Fibroblast of skin of back (primary cell): ENCODE measurements around the gene SLC2A14. TPM values are rescaled to one million over a fixed set of nuclear protein-coding genes. Genes with fewer than 3 reads are reported as not detected.
A peak's percentile ranks its signal among the peaks of the same experiment; 100 is the strongest.
"Not testable (repeated sequence)": the region's sequence is repeated elsewhere in the genome, so short reads cannot be mapped to it uniquely, and the experiment has no call there.

Source experiments
- DNase-seq: peaks from one replicate; pipeline ENCODE4 v3.0.0-alpha.2; 2013
- polyA plus RNA-seq, 2 experiments: library from polyadenylated mRNA; unstranded; fragments of 120-200 nt; gene quantifications; one replicate each; pipeline ENCODE4 v1.2.1, GENCODE V29; 2013; ENCODE audit not compliant: insufficient read length in 2 of 2

Gene SLC2A14
- 1.1 TPM for polyA plus RNA-seq (2013, experiment 1 of 2; ENCODE audit: insufficient read length)
- polyA plus RNA-seq (2013, experiment 2 of 2; ENCODE audit: insufficient read length) = 0.77 TPM

- DNase-seq = no peak
Observed at GRCh38 chr12:7872566-7873319, at the start of gene SLC2A14. SLC2A14 (minus strand) TSS chr12:7872915; CDS start chr12:7869880, 3,035 bp downstream.

GRCh38 chr12:7921181-7921580, 48.5 kb upstream of the SLC2A14 start:
- not testable (repeated sequence) for DNase-seq

- not testable (repeated sequence) for DNase-seq
Observed at GRCh38 chr12:7918268-7918590, 45.5 kb upstream of the SLC2A14 start.

GRCh38 chr12:7917392-7918267, 44.9 kb upstream of the SLC2A14 start:
- DNase-seq = no peak

- no peak for DNase-seq
Observed at GRCh38 chr12:7916936-7917335, 44.2 kb upstream of the SLC2A14 start.

- no peak for DNase-seq
Observed at GRCh38 chr12:7915661-7916403, 43.1 kb upstream of the SLC2A14 start.

GRCh38 chr12:7910106-7910505, 37.4 kb upstream of the SLC2A14 start:
- DNase-seq = not testable (repeated sequence)

GRCh38 chr12:7907009-7907408, 34.3 kb upstream of the SLC2A14 start:
- DNase-seq = peak; percentile 74

GRCh38 chr12:7906303-7906702, 33.6 kb upstream of the SLC2A14 start:
- not testable (repeated sequence) for DNase-seq

GRCh38 chr12:7905600-7906125, 32.9 kb upstream of the SLC2A14 start:
- DNase-seq = not testable (repeated sequence)

- no peak for DNase-seq
Observed at GRCh38 chr12:7905071-7905470, 32.4 kb upstream of the SLC2A14 start.

GRCh38 chr12:7902416-7902815, 29.7 kb upstream of the SLC2A14 start:
- DNase-seq = not testable (repeated sequence)

GRCh38 chr12:7899755-7900154, 27.0 kb upstream of the SLC2A14 start:
- peak; percentile 18 for DNase-seq

GRCh38 chr12:7896726-7897125, 24.0 kb upstream of the SLC2A14 start:
- not testable (repeated sequence) for DNase-seq

GRCh38 chr12:7892186-7892980, 19.7 kb upstream of the SLC2A14 start:
- DNase-seq = peak; percentile 34

- DNase-seq = no peak
Observed at GRCh38 chr12:7884689-7885088, 12.0 kb upstream of the SLC2A14 start.

GRCh38 chr12:7881736-7882120, 9.0 kb upstream of the SLC2A14 start:
- not testable (repeated sequence) for DNase-seq

GRCh38 chr12:7880952-7881735, 8.4 kb upstream of the SLC2A14 start:
- DNase-seq = not testable (repeated sequence)

GRCh38 chr12:7879246-7879645, 6.5 kb upstream of the SLC2A14 start:
- DNase-seq = no peak

- no peak for DNase-seq
Observed at GRCh38 chr12:7877420-7877819, 4.7 kb upstream of the SLC2A14 start.

- DNase-seq = no peak
Observed at GRCh38 chr12:7870335-7870734, 2.4 kb downstream of the SLC2A14 start.
